ENCODE measurements around the gene PARVB. TPM values are rescaled to one million over a fixed set of nuclear protein-coding genes. Genes with fewer than 3 reads are reported as not detected.
"Not testable (repeated sequence)": the region's sequence is repeated elsewhere in the genome, so short reads cannot be mapped to it uniquely, and the experiment has no call there.

PARVB gene
- total RNA-seq, 1 donor from 2014 or later: 53.2 TPM

DNA sequence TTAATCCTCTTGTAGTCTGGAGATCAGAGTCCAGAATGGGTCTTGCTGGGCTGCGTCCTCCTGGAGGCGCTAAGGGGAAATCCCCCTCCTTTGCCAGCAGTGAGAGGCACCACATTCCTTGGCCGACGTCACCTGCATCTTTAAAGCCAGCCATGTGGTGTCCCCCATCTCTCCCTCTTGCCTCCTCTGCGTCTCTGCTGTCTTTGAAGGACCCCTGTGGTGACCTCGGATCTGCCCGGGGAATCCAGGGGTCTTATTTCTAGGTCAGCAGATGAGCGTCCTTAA lies 27.2 kb upstream of the PARVB start:
- DNase-seq (ENCODE audit: low read depth): no peak

- no peak for DNase-seq (ENCODE audit: low read depth)
These were observed 25.3 kb upstream of the PARVB start for GRCh38 chr22:43998679-43999264.

- no peak for DNase-seq (ENCODE audit: low read depth)
These were observed 24.7 kb upstream of the PARVB start for GRCh38 chr22:43999378-43999777.

- DNase-seq (ENCODE audit: low read depth): no peak
These were observed 24.0 kb upstream of the PARVB start for GRCh38 chr22:44000123-44000522.

- DNase-seq (ENCODE audit: low read depth): no peak
These were observed 22.6 kb upstream of the PARVB start for GRCh38 chr22:44001521-44001920.

DNA sequence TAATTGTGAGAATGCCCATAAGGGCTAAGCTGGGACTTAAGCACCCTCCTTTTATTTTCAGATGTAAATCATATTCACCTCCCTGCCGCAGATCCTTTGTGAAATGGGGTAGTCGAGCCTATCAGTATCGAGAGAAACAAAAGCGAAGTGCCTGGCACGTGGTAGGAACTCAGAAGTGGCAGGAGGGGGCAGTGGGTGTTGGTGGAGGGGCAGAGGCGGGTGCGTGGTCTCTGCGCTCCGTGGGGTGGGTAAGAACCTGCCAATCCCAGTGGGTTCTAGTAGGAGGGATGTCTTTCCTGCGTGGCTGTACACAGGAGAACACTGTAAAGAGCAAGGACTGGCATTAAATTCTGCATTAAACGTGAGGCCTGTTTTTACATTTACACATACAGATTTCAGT lies 21.8 kb upstream of the PARVB start:
- DNase-seq (ENCODE audit: low read depth): no peak

GRCh38 chr22:44002997-44003396 lies 21.1 kb upstream of the PARVB start:
- DNase-seq (ENCODE audit: low read depth): no peak

DNA sequence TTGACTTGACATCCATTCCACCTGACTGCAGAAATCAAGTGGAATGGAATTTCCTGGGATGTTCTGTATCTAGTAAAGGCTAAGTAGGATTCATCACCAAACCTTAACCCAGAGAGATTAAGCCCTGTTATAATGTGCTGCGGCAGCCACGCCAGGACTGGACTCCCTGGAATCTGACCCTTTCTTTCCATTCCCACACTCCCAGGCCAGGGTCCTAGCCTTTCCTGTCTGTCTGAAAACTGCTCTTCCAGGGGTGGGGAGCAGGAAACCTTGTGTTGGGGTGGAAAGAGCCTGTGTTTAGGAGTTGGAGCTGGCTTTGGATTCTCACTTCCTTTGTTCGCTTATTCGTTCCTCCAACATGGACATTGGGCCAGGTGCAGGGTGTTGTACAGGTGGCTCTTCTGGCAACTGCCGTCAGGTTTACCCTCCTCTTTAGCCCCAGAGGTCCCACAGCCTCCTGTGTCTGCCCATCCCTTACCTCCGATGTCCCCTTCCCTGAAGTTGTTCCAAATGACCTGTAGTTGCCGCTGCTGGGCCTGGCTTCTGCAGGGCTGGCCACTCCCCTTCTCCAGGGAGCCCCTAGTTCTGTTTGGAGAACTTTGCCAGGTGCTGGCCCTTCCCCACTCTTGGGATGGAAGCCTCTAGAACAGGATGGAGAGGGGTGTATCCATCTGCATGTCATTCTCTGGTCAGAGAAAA lies 20.5 kb upstream of the PARVB start:
- DNase-seq (ENCODE audit: low read depth): no peak

DNA sequence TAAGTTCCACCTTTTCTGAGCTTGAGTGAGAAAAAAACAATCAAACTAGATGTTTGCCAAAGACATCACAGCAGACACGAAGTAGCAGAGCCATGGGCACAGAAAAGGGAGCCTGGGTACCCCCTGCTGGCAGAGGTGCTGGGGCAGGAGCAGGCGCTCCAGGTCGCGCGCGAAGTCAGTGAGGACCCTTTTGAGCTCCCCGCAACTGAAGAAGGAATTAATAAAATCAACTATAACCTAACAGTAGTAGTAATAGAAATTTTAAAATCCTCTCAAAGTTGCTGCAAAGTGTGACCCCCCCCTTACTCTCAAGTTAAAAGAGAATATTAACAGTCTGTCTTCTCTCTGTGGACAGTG lies 20.0 kb upstream of the PARVB start:
- DNase-seq (ENCODE audit: low read depth): no peak

- DNase-seq (ENCODE audit: low read depth): no peak
These were observed 18.6 kb upstream of the PARVB start for GRCh38 chr22:44005524-44005923.

DNA sequence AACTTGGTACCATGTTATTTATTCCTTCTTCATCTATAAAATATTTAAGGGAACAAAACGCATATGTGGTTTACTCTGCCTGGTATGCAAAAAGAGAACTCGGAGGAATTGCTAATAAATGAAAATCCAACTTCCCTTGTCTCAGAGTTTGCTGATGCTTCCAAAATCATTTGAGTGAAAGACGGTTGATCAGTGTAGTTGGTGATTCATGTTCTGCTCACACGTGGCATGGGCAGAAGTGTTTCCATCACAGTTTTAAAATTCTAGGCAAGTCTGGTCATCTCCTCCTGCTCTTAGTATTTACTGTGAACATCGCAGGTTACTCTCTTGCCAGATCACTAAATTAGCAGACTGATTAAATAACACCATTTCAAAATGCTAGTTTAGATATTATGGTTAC lies 11.9 kb upstream of the PARVB start:
- DNase-seq (ENCODE audit: low read depth): no peak

GRCh38 chr22:44012591-44012990 lies 11.5 kb upstream of the PARVB start:
- DNase-seq (ENCODE audit: low read depth): no peak

GRCh38 chr22:44014241-44014640 lies 9.9 kb upstream of the PARVB start:
- DNase-seq (ENCODE audit: low read depth): no peak

GRCh38 chr22:44016586-44016985 lies 7.5 kb upstream of the PARVB start:
- DNase-seq (ENCODE audit: low read depth): not testable (repeated sequence)

DNA sequence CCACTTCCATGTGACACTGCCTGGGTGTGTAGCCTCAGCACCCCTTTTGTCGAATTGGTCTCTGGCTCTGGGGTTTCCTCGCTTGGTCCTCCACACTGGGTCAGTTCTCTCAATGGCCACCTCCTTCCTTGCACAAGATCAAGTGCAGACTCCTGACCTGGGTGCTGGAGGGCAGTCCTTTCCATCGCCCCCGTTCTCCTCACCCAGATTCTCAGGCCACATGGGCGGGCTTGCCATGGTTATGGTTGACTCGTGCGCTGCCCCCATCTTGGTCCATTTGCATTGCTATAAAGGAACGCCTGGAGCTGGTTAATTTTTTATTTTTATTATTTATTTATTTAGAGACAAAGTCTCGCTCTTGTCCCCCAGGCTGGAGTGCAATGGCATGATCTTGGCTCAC lies 5.5 kb upstream of the PARVB start:
- DNase-seq (ENCODE audit: low read depth): no peak

DNA sequence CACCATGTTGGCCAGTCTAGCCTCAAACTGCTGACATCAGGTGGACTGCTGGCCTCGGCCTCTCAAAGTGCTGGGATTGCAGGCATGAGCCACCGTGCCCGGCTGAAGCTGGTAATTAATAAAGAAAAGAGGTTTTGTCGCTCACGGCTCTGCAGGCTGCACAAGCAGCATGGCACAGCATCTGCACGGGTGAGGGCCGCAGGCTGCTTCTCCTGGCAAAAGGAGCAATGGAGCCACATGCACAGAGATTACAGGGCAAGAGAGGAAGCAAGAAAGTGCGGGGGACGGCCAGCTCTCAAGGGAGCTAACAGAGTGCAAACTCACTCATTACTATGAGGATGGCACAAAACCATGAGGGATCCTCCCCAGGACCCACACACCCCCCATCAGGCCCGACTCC lies 4.7 kb upstream of the PARVB start:
- no peak for DNase-seq (ENCODE audit: low read depth)

DNA sequence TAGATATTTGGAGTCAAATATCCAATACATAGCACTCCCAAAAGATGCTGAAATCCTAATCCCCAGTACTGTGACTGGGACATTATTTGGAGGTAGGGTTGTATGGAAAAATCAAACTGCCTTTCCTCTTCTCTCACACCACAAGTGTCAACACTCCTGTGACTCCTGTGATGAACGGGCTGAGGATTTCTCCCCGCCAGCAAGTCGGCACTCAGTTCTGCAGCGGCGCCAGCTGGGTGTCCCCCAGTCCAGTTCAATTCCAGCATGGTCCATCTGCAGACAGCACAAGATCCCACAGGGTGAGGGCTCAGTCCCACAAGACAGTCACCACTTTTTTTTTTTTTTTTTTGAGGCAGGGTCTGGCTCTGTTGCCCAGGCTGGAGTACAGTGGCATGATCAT lies 4.3 kb upstream of the PARVB start:
- no peak for DNase-seq (ENCODE audit: low read depth)

GRCh38 chr22:44020981-44021380 lies 3.1 kb upstream of the PARVB start:
- DNase-seq (ENCODE audit: low read depth): no peak

- DNase-seq (ENCODE audit: low read depth): peak; percentile 57
These were observed 456 bp upstream of the PARVB start for GRCh38 chr22:44023404-44024287.

DNA sequence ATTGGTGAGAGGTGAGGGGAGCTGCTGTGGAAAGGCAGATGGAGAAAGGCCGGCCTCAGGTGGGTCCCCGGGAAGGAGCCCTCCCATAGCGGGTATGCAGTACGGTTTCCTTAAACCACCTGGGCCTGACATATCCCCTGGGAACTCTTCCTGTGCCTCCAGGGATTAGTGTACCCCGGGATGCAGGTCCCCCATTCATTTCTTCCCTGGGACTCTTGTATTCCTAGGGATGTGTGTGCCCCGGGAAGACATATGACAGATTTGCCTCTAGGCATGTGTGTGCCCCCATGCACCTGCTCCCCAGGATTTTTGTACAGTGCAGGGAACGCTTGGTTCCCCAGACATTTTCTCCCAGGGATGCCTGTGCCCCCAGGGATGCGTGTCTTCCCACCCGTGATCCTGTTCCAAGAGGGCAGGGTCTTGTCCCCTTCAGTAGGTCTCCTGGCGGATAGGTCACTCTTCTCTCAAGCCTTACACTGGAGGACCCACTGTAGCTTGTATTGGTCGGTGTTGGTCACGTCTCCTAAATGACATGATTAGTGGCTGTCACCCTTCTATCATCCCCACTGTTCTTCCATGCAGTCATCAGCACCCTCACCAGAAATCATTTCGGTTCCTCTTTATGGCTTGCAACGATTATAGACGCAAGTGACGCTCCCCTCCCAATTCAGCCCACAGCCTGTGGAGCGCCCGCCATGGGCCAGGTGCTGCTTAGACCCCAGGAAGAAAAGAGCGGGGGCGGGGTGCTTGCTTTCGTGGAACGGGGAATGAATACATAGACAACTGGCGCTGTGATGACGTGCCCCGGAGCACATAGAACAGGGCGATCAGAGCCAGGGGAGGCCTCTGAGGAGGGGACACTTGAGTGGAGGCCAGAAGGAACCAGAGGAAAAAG lies 1.3 kb downstream of the PARVB start:
- no peak for DNase-seq (ENCODE audit: low read depth)

DNA sequence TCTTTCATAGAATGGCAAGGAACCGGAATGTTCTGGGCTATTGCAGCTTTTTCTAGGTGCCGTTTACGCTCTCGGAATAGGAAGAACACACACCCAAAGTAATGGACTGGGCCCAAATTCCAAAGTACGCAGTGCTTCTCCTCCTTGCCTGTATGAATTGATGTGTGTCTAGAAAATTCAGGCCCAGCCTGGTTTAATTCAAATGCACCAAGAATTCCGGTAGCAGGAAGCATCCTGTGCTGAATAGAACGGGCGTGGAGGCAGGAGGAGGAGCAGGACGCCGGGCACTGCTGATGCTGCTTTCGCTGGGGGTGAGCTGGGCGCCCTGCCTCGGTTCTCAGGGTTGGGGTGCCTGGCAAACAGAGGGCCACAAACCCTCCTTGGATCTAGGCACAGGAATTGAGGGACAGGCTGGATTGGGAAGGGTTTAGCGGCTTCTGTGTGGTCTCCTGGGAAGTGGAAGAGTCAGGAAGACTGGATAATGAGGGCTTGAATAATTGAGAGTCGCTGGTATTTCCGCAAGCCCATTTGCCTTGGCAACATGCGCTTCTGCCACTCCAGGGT lies 2.0 kb downstream of the PARVB start:
- no peak for DNase-seq (ENCODE audit: low read depth)
